HG03135 (cell line): ENCODE results near the gene ULK4.
"Not testable (repeated sequence)": the region's sequence is repeated elsewhere in the genome, so short reads cannot be mapped to it uniquely, and the experiment has no call there.

Source experiments
- ATAC-seq: cut with Tn5 transposase; IDR thresholded peaks from one replicate; pipeline ENCODE4 v1.9.1; 2021; ENCODE audit warnings: mild to moderate bottlenecking, moderate library complexity; ENCODE audit not compliant: unreplicated experiment

Gene ULK4

DNA sequence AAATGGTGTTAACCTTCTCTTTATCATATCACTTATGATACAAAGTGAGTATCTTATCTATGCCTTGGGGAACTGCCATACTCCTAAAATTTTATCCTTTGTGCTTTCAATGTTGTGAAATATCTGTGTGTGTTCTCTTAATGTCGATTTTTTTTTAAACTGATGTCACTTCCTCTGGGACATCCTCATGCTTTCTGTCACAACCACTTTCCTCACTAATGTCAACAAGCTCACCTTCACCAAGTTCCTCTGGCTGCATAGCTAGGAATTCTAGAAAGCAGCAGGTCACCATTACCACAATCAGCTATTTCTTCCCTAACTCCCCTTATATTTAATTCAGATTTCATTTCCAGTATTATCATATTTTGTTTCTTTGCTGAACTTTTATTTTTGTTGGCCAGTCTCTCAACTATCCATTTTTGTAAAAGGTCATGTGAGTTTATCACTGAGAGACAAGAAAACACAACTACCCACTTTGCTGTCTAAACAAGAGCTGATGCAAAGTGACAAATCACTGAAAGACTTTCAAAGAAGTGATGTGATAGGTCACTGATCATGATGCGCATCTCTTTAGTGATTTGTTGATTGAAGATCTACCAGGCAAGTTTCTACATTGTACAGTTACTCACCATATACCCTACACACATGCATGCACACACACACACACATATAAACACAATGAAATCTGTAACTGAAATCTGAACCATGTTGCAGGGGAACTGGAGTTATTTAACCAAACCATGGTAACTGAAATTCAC lies 369.0 kb downstream of the ULK4 start:
- no peak for ATAC-seq

GRCh38 chr3:41583014-41583413 lies 378.9 kb downstream of the ULK4 start:
- ATAC-seq, result no peak

GRCh38 chr3:41581700-41582099 lies 380.2 kb downstream of the ULK4 start:
- ATAC-seq, result peak; percentile 95

DNA sequence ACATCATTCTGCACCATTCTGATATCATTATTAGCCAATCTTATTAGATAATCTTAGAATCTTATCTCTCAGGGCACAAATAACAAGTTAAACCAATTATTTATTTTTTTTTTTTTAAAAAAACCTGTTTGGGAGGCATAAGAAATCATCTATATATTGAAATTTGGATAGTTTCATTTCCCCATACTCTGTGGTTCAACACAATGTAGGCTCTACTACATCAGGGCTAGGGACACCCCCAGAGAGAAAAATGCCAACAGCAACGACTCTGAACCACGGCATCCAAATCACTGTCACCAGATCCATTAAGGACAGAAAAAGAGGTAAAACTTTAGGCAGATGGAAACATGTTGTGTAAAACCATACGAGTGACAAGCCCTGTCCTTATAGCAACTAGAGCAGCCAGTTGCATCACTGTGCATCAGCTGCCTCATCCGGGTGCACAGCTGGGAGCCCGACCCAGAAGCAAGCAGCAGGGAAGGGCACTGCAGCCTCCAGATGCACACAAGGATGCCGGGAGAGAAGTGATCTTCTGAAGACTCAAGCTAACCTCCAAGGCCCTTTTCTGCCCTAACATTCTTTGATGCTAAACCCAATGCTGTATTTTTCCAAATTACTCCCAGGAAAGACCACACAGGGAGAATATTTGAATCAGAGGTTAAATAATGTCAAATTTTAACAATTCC lies 381.5 kb downstream of the ULK4 start:
- ATAC-seq, result no peak

GRCh38 chr3:41579861-41580260 lies 382.0 kb downstream of the ULK4 start:
- no peak for ATAC-seq

GRCh38 chr3:41578798-41579197 lies 383.1 kb downstream of the ULK4 start:
- no peak for ATAC-seq

DNA sequence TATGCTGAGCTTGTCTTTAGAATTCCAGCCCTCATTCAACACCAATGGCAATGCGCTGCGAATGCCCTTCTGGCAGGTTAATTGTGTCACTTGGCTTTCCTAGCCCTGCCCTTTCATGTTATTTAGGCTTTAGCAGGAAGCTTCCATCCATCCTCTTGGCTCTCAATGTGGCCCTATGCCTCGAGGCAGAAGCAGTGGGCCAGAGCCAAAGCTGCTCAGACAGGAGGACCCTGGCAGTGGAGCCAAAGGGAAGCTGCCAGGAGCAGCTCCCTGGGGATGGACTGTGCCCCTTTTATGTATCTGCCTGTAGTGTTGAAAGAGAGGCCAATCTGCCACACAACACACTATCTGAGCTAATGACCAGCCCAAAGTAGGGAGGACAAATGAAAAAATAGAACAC lies 386.2 kb downstream of the ULK4 start:
- ATAC-seq, result no peak

GRCh38 chr3:41574900-41575299 lies 387.0 kb downstream of the ULK4 start:
- ATAC-seq, result no peak

GRCh38 chr3:41573591-41573990 lies 388.3 kb downstream of the ULK4 start:
- no peak for ATAC-seq

DNA sequence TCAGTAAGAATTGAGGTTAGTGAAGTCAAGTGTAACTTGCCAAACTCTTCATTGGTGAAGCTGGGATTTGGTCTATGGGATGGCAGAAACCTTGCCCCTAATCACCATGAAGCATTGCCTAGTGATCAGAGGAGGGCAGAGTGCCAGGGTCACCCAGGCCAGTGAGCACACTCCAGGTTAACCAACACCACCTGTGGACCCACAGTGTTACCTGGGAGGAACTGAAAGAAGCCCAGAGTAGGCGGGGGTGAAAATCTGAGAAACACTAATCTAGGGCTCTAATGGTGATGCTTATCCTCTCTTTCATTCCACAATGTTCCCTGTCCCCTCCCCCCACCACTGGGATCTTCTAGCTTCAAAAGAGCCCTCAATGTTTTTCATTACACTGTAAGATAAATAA lies 389.8 kb downstream of the ULK4 start:
- ATAC-seq, result no peak

GRCh38 chr3:41569632-41570305 lies 392.1 kb downstream of the ULK4 start:
- ATAC-seq, result no peak

DNA sequence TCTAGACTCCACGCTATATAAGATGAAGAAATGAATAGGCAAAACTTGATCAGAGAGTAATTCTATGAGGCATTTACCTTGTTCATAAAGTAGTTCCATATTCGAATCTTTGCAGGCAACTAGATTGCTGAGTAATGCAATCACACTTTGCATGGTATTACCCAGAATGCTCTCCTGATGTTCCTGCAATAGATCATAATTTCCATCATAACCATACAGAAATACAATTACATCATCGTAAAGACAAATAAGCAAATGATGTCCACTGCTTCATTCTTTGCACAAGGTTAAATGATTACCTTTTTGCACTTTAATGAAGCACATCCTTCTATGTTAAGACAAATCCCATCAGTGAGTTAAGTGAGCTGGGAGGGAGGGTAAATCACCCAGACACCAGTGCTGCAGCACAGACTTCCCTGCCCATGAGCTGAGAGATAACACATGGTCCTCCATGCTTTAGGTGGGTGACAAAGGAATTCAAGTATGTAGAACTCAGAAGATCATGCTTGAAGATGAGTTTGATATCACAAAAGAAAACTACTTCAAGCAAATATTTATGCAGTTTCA lies 395.9 kb downstream of the ULK4 start:
- ATAC-seq, result no peak

GRCh38 chr3:41565003-41565402 lies 396.9 kb downstream of the ULK4 start:
- no peak for ATAC-seq

DNA sequence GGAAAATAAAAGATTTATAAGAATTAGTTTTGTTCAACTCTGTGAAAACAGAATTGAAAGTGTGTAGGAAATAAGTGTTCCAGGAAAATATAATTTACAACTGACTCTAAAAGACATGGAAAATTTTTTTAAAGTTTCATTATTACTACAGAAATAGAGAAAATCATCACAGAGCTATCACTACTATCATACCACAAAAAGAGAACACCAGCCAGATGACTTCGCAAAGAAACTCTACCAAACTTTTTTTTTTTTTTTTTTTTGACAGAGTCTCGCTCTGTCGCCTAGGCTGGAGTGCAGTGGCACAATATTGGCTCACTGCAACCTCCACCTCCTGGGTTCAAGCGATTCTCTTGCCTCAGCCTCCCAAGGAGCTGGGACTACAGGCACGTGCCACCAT lies 405.7 kb downstream of the ULK4 start:
- ATAC-seq, result not testable (repeated sequence)

DNA sequence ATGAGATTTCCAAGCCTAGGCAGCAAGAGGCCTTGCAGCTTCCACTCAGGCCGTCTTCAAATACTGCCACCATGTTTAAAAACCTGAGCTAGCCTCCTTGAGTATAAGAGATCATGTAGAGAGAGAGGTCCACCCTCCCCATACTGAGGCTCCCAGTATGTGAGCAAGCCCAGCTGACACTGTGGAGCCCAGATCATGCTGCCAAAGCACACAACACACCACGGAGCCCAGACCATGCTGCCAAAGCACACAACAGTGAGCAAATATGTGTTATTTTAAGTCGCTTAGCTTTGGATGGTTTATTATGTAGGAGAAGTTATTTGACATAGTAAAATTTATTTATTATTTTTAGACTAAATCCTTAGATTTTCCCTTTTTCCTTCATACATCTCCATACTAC lies 428.9 kb downstream of the ULK4 start:
- ATAC-seq, result no peak

DNA sequence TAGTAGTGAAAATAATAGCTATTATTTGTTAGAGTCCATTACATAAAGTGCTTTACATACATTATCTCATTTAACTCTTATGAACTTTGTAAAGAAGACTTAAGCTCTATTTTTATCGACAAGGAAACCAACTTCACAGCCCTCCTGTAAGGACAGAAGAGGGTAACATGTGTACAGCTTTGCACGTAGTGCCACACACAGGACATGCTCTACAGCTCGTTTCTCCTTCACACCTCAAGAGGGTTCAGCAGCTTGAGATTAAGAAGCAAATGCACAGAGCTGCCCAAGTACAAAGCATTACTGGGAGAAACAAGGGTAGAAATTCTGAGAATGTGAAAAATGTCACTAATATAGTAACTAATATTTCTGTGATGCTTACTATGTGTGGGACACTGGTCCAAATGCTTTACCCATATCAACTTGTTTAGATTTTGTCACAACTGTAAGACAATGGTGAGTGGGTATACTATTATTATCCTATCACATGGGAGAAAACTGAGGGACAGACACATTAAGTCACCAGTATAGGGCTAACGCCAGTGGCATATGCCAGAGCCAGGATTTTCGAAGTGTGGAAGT lies 434.8 kb downstream of the ULK4 start:
- ATAC-seq, result no peak

DNA sequence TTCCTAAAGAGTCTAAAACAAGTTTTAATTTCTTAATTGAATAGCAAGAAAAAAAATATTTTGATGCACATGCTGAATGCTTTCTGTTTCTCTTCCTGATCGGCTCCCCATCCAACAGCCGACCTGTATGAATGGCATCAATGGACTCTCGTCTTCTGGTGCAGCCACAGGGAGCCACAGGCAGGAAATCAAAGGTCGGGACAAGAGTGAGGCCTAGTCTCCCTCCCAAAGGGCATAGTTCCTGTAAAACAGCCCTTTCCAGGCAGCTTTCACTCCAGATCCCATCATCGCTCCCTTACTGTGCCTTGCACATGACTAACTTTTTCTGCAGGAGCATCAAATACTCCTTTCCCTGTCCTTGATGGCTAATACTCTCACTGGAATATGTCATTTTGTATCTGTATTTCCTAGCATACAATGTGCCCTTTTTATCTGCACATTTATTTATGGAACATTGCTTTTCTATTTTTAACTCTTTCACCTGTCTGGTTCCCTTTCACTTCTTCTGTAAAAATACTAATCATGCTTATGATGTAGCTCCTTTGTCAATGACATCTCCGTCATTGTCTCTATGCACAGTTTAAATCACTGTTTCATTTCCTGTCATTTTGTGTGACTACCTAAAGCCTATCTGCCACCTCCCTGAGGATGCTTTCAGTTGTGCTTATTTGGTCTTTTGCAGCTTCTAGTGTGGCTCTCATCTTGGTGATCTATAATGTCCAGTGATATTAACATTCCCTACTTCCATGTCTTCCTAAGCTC lies 436.4 kb downstream of the ULK4 start:
- ATAC-seq, result no peak

GRCh38 chr3:41523897-41524296 lies 438.0 kb downstream of the ULK4 start:
- ATAC-seq, result no peak

DNA sequence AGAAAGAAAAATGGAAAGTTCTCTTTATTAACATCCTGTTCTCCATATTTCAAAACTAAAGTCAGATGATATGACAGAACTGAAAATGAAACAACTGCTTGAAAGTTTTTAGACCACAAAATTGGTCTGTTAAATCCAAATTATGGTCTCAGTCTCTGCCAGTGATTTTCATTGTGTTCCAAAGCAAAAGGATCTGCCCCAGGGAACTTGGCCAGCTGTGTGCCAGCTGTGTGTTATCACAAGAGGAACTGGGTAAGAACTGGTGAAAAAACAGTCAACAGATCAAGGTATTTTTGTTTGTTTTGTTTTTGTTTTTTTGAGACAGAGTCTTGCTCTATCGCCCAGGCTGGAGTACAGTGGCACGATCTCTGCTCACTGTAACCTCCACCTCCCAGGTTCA lies 439.3 kb downstream of the ULK4 start:
- ATAC-seq, result peak; percentile 71

GRCh38 chr3:41521010-41521655 lies 440.8 kb downstream of the ULK4 start:
- no peak for ATAC-seq
